ENCODE results near the gene PNCK.

The PNCK gene

DNA sequence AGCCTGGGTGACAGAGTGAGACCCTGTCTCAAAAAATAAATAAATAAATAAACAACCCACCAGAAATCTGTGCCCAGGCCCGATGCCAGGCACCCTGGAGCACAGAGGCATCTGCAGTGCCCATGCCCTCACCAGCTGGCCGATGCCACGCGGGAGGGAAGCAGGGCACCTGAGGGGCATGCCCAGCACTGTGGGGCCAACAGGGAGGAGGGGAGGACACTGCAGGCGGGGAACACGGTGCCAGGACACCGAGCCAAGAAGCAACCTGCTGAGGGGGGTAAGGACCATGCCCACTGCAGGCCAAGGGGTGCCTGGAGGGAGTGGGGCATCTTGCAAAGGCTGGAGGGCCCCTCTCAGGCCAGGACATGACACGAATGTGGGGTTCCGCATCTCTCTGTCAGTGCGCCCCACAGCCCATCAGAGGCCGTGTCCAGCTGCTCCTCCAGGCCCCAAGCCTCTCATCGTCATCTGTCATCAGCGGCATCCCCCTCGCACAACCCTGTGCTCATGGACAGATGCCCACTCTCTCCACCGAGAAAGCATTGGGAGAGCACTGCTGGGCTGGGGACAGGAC lies 39.9 kb downstream of the PNCK start:
- no peak for DNase-seq (ENCODE audit: low read depth)
- TF ChIP-seq, protein P1, sequence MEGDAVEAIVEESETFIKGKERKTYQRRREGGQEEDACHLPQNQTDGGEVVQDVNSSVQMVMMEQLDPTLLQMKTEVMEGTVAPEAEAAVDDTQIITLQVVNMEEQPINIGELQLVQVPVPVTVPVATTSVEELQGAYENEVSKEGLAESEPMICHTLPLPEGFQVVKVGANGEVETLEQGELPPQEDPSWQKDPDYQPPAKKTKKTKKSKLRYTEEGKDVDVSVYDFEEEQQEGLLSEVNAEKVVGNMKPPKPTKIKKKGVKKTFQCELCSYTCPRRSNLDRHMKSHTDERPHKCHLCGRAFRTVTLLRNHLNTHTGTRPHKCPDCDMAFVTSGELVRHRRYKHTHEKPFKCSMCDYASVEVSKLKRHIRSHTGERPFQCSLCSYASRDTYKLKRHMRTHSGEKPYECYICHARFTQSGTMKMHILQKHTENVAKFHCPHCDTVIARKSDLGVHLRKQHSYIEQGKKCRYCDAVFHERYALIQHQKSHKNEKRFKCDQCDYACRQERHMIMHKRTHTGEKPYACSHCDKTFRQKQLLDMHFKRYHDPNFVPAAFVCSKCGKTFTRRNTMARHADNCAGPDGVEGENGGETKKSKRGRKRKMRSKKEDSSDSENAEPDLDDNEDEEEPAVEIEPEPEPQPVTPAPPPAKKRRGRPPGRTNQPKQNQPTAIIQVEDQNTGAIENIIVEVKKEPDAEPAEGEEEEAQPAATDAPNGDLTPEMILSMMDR (IDR thresholded peaks at IDR 0.05; ENCODE audit: insufficient read depth, low read depth, low read length, missing control alignments), result no peak
- no peak overlapping the region for H3K4me3 ChIP-seq (ENCODE audit: low read depth, low read length)

GRCh38 chrX:153633048-153633447 lies 40.6 kb downstream of the PNCK start:
- TF ChIP-seq, protein P1 (IDR thresholded peaks at IDR 0.05; ENCODE audit: insufficient read depth, low read depth, low read length, missing control alignments), result no peak
- H3K4me3 ChIP-seq (ENCODE audit: low read depth, low read length), result no peak overlapping the region
- no peak for DNase-seq (ENCODE audit: low read depth)

- no peak for DNase-seq (ENCODE audit: low read depth)
- no peak overlapping the region for H3K4me3 ChIP-seq (ENCODE audit: low read depth, low read length)
- TF ChIP-seq, protein P1 (IDR thresholded peaks at IDR 0.05; ENCODE audit: insufficient read depth, low read depth, low read length, missing control alignments), result no peak
Observed at GRCh38 chrX:153632595-153632946, 41.0 kb downstream of the PNCK start.

- TF ChIP-seq, protein P1 (IDR thresholded peaks at IDR 0.05; ENCODE audit: insufficient read depth, low read depth, low read length, missing control alignments), result no peak
- H3K4me3 ChIP-seq (ENCODE audit: low read depth, low read length), result no peak overlapping the region
- no peak for DNase-seq (ENCODE audit: low read depth)
Observed at GRCh38 chrX:153631907-153632594, 41.6 kb downstream of the PNCK start.

DNA sequence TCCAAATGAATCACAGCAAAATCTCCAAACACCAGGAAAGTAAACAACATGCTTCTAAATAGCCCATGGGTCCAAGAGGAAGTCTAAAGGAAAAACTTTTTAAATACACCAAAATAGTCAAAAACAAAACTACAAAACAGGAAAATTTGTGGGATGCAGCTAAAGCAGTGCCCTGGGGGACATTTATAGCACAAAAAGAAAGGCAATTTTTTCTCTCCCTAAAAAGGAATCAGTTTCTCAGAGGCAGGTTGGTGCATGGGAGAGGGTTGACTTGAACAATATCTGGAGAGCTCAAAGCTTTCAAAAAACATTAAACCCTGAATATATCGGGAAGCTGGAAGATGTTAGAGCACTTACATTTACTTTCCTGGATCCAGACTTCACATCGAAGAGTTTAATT lies 42.3 kb downstream of the PNCK start:
- DNase-seq (ENCODE audit: low read depth), result no peak
- TF ChIP-seq, protein P1 (IDR thresholded peaks at IDR 0.05; ENCODE audit: insufficient read depth, low read depth, low read length, missing control alignments), result no peak
- H3K4me3 ChIP-seq (ENCODE audit: low read depth, low read length), result no peak overlapping the region

DNA sequence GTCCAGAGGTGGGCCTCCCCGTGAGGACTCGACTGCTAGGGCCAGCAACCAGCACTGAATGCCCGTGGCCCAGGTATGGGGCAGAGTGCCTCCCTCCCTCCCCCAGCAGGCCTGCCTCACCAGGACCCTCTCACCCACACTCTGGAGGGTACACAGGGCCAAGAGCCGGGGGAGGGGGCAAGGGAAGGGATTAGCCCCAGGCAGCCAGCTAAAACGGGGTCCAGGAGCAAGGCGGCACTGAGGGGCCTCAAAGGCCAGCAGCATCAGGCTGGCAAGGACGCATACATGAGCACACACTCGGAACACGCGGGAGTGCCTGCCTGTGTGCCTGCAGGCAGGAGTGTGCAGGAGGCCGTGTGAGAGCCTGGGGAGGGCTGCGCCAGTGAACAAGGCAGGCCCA lies 44.9 kb downstream of the PNCK start:
- no peak for DNase-seq (ENCODE audit: low read depth)
- TF ChIP-seq, protein P1 (IDR thresholded peaks at IDR 0.05; ENCODE audit: insufficient read depth, low read depth, low read length, missing control alignments), result no peak
- no peak overlapping the region for H3K4me3 ChIP-seq (ENCODE audit: low read depth, low read length)

DNA sequence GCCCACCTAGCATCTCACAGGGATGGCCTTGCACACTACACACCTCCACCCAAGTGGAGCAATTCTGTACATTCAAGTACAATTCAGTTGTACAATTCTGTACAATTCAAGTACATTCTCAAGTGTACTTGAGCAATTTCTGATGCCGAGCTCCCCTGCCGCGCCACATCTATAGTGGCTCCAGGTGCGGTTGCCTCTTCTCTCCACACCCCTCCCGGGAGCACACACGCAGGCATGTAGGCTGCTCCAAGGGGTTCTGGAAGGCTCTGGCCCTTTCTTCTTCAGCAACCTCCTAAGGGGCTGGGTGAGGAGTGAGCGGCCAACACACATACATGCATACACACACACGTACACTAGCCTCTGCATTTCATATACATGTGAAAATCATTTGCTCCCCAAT lies 45.5 kb downstream of the PNCK start:
- DNase-seq (ENCODE audit: low read depth), result no peak

More for the DNA sequence above, 45.5 kb downstream of the PNCK start:
- H3K4me3 ChIP-seq (ENCODE audit: low read depth, low read length), result no peak overlapping the region
- TF ChIP-seq, protein P1 (IDR thresholded peaks at IDR 0.05; ENCODE audit: insufficient read depth, low read depth, low read length, missing control alignments), result no peak
